RKO (cell line): ENCODE data around the gene XRCC6.
"Not testable (repeated sequence)": the region's sequence is repeated elsewhere in the genome, so short reads cannot be mapped to it uniquely, and the experiment has no call there.

ENCODE experiments used
- DNase-seq: peaks from one replicate; pipeline ENCODE4 v3.0.0-alpha.2; 2016; ENCODE audit warnings: low spot score

Gene XRCC6

GRCh38 chr22:41650821-41651220, 29.7 kb downstream of the XRCC6 start:
- DNase-seq: no peak

DNA sequence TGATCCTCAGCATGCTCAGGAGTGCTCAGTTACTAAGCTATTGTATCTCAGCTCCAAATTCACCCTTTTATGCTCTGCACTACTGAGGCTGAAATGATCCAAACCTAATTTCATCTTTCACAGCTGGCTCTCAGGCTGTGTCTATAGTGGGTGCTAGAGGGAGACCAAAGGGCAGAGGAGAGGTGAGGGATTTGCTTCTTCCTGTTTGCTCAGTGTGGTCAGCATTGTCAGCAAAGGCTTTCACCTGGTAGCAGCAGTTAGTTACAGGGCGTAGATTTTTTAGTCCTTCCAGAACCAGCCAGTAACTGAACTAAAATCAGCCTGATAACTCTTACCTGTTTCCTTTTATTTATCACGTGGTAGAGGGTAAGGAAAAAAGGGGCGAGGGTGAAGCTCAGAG, 33.2 kb downstream of the XRCC6 start:
- DNase-seq: no peak

DNA sequence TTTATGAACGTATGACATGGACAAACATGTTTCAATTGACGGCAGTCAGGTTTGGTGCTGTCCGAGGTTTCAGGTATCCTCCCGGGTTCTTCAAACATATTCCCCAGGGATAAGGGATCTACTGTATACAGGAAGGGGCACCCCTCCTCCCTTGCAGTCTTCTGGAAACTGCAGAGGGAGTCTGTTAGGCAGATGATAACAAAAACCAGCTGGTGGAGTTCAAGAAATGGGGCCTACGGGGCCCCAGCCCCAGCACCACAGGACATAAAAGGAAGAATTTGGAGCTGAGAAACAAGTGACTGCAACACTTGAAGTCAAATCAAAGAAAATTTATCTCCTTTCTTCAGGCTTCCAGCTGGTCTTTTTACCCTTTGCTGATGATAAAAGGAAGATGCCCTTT, 35.5 kb downstream of the XRCC6 start:
- no peak for DNase-seq

DNA sequence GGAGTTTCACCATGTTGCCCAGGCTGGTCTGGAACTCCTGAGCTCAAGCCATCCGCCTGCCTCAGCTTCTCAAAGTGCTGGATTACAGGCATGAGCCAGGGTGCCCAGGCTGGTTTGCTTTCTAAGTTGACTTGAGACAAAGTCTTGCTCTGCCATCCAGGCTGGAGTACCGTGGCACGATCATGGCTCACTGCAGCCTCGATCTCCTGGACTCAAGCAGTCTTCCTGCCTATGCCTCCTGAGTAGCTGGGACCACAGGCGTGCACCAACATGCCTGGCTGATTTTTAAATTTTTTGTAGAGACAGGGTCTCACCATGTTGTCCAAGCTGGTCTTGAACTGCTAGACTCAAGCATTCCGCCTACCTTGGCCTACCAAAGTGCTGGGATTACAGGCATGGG, 36.6 kb downstream of the XRCC6 start:
- DNase-seq: no peak

DNA sequence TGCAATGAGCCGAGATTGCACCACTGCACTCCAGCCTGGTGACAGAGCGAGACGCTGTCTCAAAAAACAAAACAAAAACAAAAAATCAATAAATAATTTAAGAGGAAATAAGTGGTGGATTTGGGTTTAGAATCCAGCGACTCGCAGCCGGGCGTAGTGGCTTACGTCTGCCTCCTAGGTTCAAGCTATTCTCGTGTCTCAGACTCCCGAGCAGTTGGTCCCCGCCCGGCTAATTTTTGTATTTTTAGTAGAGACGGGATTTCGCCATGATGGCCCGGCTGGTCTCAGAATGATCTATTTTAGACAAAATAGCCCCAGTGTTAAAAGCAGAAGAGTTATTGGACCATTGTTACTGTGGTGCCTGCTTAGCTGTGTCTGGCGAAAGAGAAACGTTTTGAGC, 37.8 kb downstream of the XRCC6 start:
- DNase-seq: no peak

GRCh38 chr22:41659941-41660340, 38.8 kb downstream of the XRCC6 start:
- DNase-seq: no peak

- DNase-seq: no peak
Observed at GRCh38 chr22:41660416-41660815, 39.3 kb downstream of the XRCC6 start.

GRCh38 chr22:41661088-41661487, 40.0 kb downstream of the XRCC6 start:
- DNase-seq: no peak

DNA sequence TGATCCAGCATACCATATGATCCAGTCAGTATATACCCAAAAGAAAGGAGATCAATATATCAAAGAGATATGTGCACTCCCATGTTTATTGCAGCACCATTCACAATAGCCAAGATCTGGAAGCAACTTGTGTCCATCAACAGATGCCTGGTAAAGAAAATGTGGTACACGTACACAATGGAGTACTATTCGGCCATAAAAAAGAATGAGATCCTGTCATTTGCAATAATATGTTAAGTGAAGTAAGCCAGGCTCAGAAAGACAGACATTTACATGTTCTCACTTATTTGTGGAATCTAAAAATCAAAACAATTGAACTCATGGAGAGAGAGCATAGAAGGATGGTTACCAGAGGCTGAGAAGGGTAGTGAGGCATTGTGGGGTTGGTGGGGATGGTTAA, 40.6 kb downstream of the XRCC6 start:
- no peak for DNase-seq

DNA sequence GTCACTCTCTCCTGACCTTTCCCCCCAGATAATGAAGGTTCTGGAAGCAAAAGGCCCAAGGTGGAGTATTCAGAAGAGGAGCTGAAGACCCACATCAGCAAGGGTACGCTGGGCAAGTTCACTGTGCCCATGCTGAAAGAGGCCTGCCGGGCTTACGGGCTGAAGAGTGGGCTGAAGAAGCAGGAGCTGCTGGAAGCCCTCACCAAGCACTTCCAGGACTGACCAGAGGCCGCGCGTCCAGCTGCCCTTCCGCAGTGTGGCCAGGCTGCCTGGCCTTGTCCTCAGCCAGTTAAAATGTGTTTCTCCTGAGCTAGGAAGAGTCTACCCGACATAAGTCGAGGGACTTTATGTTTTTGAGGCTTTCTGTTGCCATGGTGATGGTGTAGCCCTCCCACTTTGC, 42.5 kb downstream of the XRCC6 start:
- not testable (repeated sequence) for DNase-seq

DNA sequence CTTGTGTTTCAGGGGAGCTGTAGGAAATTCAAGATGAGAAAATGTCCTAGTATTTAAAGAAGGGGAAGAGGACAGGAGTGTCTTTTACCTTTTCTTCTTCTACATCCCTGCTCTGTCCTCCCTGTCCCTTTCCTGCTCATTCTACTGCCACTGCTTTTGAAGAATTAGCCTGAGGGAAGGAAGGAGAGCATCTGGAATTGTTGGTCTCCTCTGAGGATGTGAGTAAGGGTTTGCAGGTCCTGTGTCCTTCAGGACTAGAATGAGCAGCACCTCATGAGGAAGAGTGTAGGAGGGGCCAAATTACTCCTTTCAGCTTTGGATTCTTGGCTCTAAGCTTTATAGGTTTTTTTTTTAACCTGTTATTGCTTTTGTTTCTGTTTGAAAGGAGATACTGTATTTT, 43.4 kb downstream of the XRCC6 start:
- no peak for DNase-seq

GRCh38 chr22:41664951-41665350, 43.9 kb downstream of the XRCC6 start:
- no peak for DNase-seq

GRCh38 chr22:41668971-41669911, 48.1 kb downstream of the XRCC6 start:
- DNase-seq: no peak

DNA sequence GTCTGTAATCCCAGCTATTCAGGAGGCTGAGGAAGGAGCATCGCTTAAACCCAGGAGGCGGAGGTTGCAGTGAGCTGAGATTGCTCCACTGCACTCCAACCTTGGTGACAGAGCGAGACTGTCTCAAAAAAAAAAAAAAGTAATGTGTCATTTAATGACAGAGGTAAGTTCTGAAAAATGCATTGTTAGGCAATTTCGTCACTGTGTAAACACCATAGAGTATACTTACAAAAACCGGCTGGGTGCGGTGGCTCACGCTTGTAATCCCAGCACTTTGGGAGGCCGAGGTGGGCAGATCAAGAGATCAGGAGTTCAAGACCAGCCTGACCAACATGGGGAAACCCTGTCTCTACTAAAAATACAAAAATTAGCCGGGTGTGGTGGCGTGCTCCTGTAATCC, 51.0 kb downstream of the XRCC6 start:
- peak; percentile 57 for DNase-seq

- no peak for DNase-seq
Observed at GRCh38 chr22:41672780-41673509, 51.9 kb downstream of the XRCC6 start.

GRCh38 chr22:41674846-41675340, 53.8 kb downstream of the XRCC6 start:
- no peak for DNase-seq

DNA sequence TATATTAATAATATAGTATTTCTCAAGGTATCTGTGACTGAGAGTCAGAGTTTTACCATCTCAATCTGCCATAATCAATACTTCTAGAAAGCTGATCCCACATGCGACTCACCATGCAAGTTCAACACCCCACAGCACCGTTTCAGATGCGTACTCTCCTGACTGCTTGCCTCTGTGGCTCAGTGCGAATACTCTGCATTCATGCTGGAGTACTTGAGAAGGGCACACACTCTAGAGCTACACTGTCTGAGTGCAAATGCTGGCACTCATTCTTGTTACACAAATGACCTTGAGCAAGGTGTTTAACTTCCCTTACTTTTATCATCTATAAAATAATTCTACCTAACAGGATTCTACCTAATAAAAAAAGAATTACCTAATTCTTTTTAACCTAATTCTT, 55.0 kb downstream of the XRCC6 start:
- no peak for DNase-seq

- peak; percentile 72 for DNase-seq
Observed at GRCh38 chr22:41681616-41682015, 60.5 kb downstream of the XRCC6 start.

DNA sequence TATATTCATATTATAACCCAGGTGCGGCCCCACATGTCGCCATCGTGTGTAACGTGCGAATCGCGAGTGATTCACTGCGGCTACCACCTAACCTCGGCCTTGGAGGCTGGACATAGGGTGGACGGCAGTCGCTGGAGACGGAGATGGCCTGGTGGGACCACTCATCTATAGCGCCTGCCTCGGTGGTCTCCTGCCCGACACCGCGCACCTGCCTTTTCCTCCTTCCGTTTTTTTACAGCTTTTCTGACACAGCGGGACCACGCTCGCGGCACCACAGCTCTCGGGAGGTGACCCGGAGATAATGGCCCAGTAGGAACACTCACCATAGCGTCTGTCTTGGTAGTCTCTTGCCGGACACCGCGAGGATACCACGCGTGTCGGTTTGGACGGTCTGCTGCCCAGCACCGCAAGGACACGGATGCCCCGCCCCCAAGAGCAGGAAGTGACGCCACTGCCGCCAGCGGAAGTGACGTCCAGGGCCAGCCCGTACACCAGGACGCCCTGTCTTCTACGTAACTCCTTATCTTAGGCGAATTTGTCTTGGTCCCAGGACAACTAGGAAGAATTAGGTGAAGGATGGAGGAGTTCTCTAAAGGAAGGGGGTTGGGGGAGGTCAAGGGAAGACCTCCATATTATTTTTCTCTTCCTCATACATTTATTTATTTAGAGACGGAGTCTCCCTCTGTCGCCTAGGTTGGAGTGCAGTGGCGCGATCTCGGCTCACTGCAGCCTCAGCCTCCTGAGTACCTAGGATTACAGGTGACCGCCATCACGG, 61.1 kb downstream of the XRCC6 start:
- peak; percentile 89 for DNase-seq

- no peak for DNase-seq
Observed at GRCh38 chr22:41683052-41683451, 62.0 kb downstream of the XRCC6 start.

GRCh38 chr22:41683616-41684015, 62.5 kb downstream of the XRCC6 start:
- DNase-seq: peak; percentile 50

DNA sequence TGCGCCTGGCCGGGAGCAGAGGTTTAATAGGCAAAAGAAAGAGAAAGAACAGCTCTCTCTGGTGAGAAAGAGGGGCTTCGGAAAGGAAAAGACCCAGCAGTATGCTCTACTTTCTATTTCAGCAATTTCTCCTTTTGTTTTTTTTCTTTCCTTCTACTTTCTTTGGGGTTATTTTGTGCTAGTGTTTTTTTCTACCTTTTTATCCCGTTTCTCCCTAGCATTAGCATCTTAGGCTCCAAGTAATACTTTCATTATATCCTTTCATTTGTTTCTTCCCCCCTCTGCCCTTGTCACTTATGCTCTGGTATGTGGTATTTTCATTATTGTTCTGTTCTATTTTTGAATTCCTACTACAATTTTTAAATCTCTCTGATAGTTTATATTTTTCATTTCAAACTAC, 63.1 kb downstream of the XRCC6 start:
- no peak for DNase-seq
